Measurements from ENCODE around the gene RPL9.
"Not testable (repeated sequence)": the region's sequence is repeated elsewhere in the genome, so short reads cannot be mapped to it uniquely, and the experiment has no call there.

RPL9 gene

GRCh38 chr4:39470402-39470801 lies 11.7 kb upstream of the RPL9 start:
- Histone ChIP-seq H3K27ac (peak overlapping the region in 4 of 11 experiments; percentile 79 to 90 (median 83); a peak in 6 of 22 replicates), H3K36me3 (peaks cover 37 to 68% (median 50%) of the 10 kb centered on the region in 11 experiments; a peak in 21 of 22 replicates), H4K20me1 (no peaks in the 10 kb centered on the region), H3K4me1 (peaks cover 0 to 9% (median 5%) of the 10 kb centered on the region in 10 experiments; a peak in 14 of 20 replicates), H3K4me2 (peak overlapping the region in 2 of 11 experiments; percentile 50 to 69; a peak in 3 of 22 replicates), H3K4me3 (no peak overlapping the region), H3K9ac (0 out of 22 replicates have a peak overlapping the region, but pooled peaks of 1 of the 11 experiments have one; percentile 80), H3K9me3 (replicated peaks in 1 of 11) (no peaks in the 10 kb centered on the region), H3K27me3 (no peaks in the 10 kb centered on the region)
- TF ChIP-seq Cebpa-rat (IDR thresholded peaks at IDR 0.05) = no peak

GRCh38 chr4:39469429-39470077 lies 10.8 kb upstream of the RPL9 start:
- TF ChIP-seq Cebpa-rat (IDR thresholded peaks at IDR 0.05) = no peak
- H3K9me3 ChIP-seq (replicated peaks in 1 of 11) = no peaks in the 10 kb centered on the region
- no peaks in the 10 kb centered on the region for H4K20me1 ChIP-seq
- H3K4me2 ChIP-seq = peak overlapping the region; percentile 8 to 81 (median 50); a peak in 16 of 22 replicates
- peaks cover 44 to 74% (median 55%) of the 10 kb centered on the region in 11 experiments for H3K36me3 ChIP-seq
- 0 out of 20 replicates have a peak overlapping the region, but pooled peaks of 1 of the 10 experiments have one; percentile 25 for H3K4me3 ChIP-seq
- H3K27ac ChIP-seq = peak overlapping the region; percentile 48 to 90 (median 79); a peak in 21 of 22 replicates
- H3K27me3 ChIP-seq = no peaks in the 10 kb centered on the region
- peak overlapping the region; percentile 53 to 80 (median 73); a peak in 21 of 22 replicates for H3K9ac ChIP-seq
- H3K4me1 ChIP-seq = peaks cover 0 to 9% (median 5%) of the 10 kb centered on the region in 10 experiments; a peak in 14 of 20 replicates

DNA sequence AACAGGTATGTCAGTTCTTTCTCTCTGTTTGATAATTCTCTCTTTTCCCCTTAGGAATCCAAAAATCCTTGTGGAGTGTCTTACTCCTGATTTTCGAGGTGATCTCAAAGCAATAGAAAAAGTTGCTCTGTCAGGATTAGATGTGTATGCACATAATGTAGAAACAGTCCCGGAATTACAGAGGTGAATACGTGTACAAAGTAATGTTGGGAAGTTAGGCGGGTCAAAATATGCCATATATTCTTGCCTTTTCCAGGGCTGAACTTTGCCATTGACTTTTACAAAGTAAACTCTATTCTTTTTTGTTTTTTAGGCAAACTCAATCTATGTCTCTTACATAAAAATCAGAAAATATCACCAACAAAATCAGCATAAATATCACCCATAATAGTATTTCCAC lies 8.7 kb upstream of the RPL9 start:
- peaks cover 0 to 9% (median 5%) of the 10 kb centered on the region in 10 experiments; a peak in 14 of 20 replicates for H3K4me1 ChIP-seq
- no peak overlapping the region for H3K4me3 ChIP-seq
- H3K9ac ChIP-seq = no peak overlapping the region; a peak in 1 of 22 replicates
- no peaks in the 10 kb centered on the region for H3K27me3 ChIP-seq
- H3K9me3 ChIP-seq (replicated peaks in 1 of 11) = no peaks in the 10 kb centered on the region
- no peak overlapping the region for H3K4me2 ChIP-seq
- H4K20me1 ChIP-seq = no peaks in the 10 kb centered on the region
- peaks cover 53 to 83% (median 63%) of the 10 kb centered on the region in 11 experiments for H3K36me3 ChIP-seq
- no peak for TF ChIP-seq Cebpa-rat (IDR thresholded peaks at IDR 0.05)
- H3K27ac ChIP-seq = no peak overlapping the region

GRCh38 chr4:39466747-39467146 lies 8.0 kb upstream of the RPL9 start:
- Histone ChIP-seq H3K27me3 (no peaks in the 10 kb centered on the region), H4K20me1 (no peaks in the 10 kb centered on the region), H3K4me2 (no peak overlapping the region), H3K9me3 (replicated peaks in 1 of 11) (no peaks in the 10 kb centered on the region), H3K9ac (peak overlapping the region in 1 of 11 experiments; percentile 10; a peak in 1 of 22 replicates), H3K36me3 (peaks cover 46 to 83% (median 62%) of the 10 kb centered on the region in 11 experiments), H3K4me1 (peaks cover 0 to 9% (median 5%) of the 10 kb centered on the region in 10 experiments; a peak in 14 of 20 replicates), H3K27ac (no peak overlapping the region), H3K4me3 (no peak overlapping the region)
- no peak for TF ChIP-seq Cebpa-rat (IDR thresholded peaks at IDR 0.05)

- Histone ChIP-seq H3K36me3 (peaks cover 43 to 73% (median 57%) of the 10 kb centered on the region in 11 experiments), H3K4me2 (no peak overlapping the region), H3K27ac (no peak overlapping the region), H3K9me3 (replicated peaks in 1 of 11) (no peaks in the 10 kb centered on the region), H3K27me3 (no peaks in the 10 kb centered on the region), H3K4me3 (no peak overlapping the region), H4K20me1 (no peaks in the 10 kb centered on the region), H3K9ac (no peak overlapping the region), H3K4me1 (peaks cover 4 to 21% (median 13%) of the 10 kb centered on the region in 10 experiments; a peak in 17 of 20 replicates)
- no peak for TF ChIP-seq Cebpa-rat (IDR thresholded peaks at IDR 0.05)
These were observed 6.3 kb upstream of the RPL9 start for GRCh38 chr4:39464886-39465501.

- H3K9ac ChIP-seq = peak overlapping the region; percentile 94 to 99 (median 97)
- H3K27ac ChIP-seq = peak overlapping the region; percentile 93 to 99 (median 96)
- peak overlapping the region; percentile 78 to 98 (median 94) for H3K4me2 ChIP-seq
- H3K27me3 ChIP-seq; H3K9me3 ChIP-seq (replicated peaks in 1 of 11): not testable (repeated sequence)
- peaks cover 17 to 41% (median 35%) of the 10 kb centered on the region in 10 experiments for H3K4me1 ChIP-seq
- peak overlapping the region; percentile 75 to 87 (median 84) for H3K4me3 ChIP-seq
- peaks cover 48 to 53% (median 50%) of the 10 kb centered on the region in 11 experiments for H4K20me1 ChIP-seq
- H3K36me3 ChIP-seq = peaks cover 54 to 72% (median 65%) of the 10 kb centered on the region in 11 experiments
These were observed 589 bp downstream of the RPL9 start for GRCh38 chr4:39458161-39458504.

DNA sequence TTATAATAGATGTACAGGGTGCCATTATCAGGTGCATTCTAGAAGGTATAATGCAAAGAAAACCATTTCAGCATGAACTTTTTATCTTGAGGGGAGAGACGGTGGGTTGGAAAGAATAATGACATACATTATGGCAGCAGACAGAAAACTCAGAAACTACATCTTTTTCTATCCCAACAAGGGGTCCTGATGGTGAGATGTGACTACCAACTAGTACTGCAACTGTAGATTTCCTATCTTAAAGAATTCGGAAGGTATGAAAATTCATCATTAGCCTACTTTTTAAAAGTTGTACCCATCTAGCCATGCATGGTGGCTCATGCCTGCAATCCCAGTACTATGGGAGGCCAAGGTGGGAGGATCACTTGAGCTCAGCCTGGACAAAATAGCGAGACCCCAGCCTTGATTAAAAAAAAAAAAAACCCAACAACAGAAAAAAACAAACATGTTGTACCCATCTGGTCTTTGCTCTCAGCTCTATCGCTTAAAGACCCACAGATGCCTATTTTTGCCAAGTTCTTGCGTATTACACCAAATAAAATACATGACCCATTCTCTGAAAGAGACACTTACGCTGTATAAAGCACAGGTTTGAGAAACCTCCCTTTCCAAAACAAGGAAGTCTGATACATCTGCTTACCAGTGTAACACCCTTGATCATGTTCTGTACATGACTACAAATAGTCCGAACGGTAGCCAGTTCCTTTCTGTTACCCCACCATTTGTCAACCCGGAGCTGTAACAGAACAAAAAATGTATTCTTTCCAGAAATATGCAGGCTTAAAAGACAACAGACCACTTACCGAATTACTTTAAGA lies 1.6 kb downstream of the RPL9 start:
- Histone ChIP-seq H3K9ac (peak overlapping the region; percentile 94 to 99 (median 97)), H3K36me3 (peaks cover 58 to 73% (median 67%) of the 10 kb centered on the region in 11 experiments), H3K27me3 (no peaks in the 10 kb centered on the region), H3K9me3 (replicated peaks in 1 of 11) (no peaks in the 10 kb centered on the region), H3K4me3 (peak overlapping the region; percentile 75 to 87 (median 84)), H4K20me1 (peaks cover 58 to 63% (median 60%) of the 10 kb centered on the region in 11 experiments), H3K4me1 (peaks cover 17 to 41% (median 35%) of the 10 kb centered on the region in 10 experiments), H3K27ac (peak overlapping the region; percentile 93 to 99 (median 96); a peak in 21 of 22 replicates), H3K4me2 (peak overlapping the region; percentile 78 to 98 (median 94))
- no peak for TF ChIP-seq Cebpa-rat (IDR thresholded peaks at IDR 0.05)

DNA sequence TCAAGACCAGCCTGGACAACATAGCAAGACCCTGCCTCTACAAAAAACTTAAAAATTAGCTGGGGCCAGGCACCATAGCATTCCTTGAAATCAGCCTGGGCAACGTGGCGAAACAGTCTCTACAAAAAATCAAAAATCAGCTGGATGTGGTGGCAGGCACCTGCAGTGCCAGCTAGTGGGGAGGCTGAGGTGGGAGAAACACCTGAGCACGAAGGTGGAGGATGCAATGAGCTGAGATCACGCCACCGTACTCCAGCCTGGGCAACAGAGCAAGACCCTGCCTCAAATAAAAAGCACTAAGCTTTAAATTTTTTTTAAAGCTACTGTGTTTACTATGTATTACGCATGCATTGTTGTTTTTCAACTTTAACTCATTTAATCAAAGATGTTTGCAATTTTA lies 3.2 kb downstream of the RPL9 start:
- H3K9ac ChIP-seq = peak overlapping the region in 8 of 11 experiments; percentile 5 to 99 (median 66); a peak in 7 of 22 replicates
- no peak for TF ChIP-seq Cebpa-rat (IDR thresholded peaks at IDR 0.05)
- no peaks in the 10 kb centered on the region for H3K27me3 ChIP-seq
- no peaks in the 10 kb centered on the region for H3K9me3 ChIP-seq (replicated peaks in 1 of 11)
- H4K20me1 ChIP-seq = peaks cover 73 to 79% (median 76%) of the 10 kb centered on the region in 11 experiments
- H3K36me3 ChIP-seq = peaks cover 73 to 78% (median 77%) of the 10 kb centered on the region in 11 experiments
- H3K4me1 ChIP-seq = peaks cover 17 to 32% (median 29%) of the 10 kb centered on the region in 10 experiments
- H3K27ac ChIP-seq = no peak overlapping the region
- peak overlapping the region; percentile 14 to 98 (median 82); a peak in 17 of 22 replicates for H3K4me2 ChIP-seq
- H3K4me3 ChIP-seq = peak overlapping the region in 8 of 10 experiments; percentile 39 to 87 (median 84); a peak in 6 of 20 replicates

Data from BLaER1 treated with 17β-estradiol and CSF1 and Interleukin-3, amounts not matched to agents 10 nM and 100 nM (cell line).